ENCODE measurements around the gene SORBS1.

The SORBS1 gene

DNA sequence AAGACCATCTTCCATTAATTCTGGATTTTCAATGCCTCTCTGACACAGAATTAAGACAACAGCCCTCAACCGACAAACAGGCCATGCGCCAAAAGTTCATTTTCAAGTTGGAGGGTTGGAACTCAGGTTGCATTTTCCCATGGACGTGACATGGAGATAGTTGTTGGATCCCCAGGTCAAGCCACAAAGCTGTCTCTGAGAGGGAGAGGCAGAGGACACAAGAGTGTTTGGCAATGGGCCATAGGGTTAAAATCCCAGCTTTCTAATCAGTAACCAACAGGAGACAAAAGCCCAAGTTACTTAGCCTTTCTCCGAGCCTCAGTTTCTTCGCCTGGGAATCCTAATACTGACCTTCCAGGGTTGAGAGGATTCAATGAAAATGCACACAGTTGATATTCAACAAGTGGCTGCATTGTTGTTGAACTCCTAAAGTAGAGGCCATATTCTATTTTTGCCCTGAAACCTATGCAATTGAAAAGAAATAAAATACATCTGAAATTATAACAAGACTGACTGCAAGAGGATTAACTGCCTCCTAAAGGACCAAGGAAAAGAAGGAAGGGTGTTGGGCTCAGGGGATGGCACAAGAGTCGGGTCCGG, 44.3 kb downstream of the SORBS1 start:
- DNase-seq (ENCODE audit: low read depth in 2 of 2) = no peak

DNA sequence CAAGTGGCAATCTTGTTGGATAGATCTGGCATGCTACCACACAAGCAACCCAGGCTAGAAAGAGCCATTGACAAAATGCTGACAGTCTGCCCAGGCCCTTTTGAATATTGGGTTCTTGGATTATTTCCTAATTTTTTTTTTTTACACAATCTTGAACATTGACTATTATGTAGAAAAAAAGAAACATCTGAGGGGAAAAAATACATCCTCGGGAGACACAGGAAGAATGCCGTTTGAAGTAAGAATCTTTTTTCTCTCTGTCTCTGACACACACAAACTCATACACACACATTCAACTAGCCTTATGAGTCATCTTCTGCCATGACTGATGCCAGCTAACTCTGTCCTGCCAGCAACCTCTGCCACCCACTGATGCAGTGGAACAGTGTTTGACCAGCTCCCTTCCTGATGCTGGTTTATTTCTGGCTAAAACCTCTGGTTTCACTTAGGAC, 47.2 kb downstream of the SORBS1 start:
- DNase-seq (ENCODE audit: low read depth in 2 of 2) = no peak

DNA sequence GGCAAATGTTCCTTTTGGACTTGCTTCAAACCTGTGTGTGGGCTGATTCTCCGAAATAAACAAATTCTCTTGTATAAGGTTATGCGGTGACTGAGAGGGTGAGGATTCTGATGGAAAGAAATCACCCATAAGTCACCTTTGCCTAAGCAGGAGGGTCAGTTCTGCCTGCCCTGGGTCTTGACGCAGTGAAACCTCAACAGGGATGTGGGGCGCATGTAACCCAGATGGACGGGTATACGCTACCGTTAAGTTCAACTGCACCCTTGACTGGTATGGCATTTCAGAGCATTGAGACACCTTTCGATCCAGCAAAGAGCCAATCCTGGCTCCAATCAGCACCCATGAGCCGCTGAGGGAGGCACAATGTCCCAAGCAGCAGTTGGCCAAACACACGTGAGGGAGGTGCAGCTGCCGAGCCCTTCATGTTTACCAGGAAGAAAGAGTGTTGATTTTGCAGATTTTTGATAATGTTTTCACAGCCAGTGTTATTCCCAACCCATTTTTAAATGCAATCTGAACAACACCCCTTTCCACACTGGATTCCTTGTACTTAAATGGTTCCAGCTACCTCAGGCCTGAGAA, 48.1 kb downstream of the SORBS1 start:
- no peak for DNase-seq (ENCODE audit: low read depth in 2 of 2)

DNA sequence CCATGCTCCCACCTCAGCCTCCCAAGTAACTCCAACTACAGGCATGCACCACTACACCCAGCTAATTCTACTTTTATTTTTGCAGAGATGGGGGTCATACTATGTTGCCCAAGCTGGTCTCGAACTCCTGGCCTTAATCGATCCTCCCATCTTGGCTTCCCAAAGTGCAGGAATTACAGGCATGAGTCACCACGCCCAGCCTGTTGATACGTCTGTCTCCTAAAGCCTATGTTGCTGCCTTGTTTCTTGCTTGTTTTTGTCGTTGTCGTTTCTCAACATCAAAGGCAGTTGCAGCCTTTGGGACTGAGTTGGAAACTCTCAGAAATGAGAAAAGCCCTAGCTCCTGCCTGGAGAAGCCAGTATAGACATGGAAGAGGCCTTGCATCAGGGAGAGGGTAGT, 49.9 kb downstream of the SORBS1 start:
- DNase-seq (ENCODE audit: low read depth in 2 of 2) = no peak

DNA sequence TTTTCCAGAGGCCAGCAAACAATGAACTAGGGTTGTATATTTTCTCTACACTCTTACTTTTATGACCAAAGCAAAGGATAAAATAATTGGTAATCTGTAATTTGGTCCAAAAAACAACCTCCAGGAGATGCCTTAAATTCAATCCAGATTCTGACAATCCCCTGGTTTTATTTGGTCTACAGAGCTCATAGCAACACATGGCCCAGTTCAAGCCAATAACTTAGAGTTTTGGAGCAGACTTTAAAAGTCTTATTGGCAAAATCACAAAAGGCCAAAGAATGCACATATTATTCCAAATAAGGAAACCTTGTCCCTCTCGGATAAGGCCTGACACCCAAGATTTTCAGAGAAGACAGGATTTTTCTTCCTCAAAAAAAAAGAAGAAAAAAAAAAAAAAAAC, 51.9 kb downstream of the SORBS1 start:
- DNase-seq (ENCODE audit: low read depth in 2 of 2) = no peak

DNA sequence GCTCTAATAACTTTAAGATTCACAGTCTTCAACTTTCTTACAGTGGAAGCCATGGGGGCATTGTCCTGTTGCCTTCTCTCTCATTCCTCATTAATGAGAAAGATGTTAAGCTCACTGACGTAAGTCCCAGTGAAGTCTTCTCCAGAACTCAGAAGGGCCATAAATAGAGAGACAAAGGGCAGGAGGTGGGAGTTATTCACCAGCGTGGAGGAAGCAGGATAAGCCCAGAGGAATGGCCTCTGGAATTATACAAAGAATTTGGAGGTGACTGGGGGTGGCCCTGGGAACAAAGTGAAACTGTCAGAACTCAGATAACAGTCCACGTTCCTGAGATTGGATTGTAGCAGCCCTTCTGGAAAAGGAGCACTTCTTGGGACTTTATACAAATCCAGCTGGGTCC, 52.4 kb downstream of the SORBS1 start:
- no peak for DNase-seq (ENCODE audit: low read depth in 2 of 2)

DNA sequence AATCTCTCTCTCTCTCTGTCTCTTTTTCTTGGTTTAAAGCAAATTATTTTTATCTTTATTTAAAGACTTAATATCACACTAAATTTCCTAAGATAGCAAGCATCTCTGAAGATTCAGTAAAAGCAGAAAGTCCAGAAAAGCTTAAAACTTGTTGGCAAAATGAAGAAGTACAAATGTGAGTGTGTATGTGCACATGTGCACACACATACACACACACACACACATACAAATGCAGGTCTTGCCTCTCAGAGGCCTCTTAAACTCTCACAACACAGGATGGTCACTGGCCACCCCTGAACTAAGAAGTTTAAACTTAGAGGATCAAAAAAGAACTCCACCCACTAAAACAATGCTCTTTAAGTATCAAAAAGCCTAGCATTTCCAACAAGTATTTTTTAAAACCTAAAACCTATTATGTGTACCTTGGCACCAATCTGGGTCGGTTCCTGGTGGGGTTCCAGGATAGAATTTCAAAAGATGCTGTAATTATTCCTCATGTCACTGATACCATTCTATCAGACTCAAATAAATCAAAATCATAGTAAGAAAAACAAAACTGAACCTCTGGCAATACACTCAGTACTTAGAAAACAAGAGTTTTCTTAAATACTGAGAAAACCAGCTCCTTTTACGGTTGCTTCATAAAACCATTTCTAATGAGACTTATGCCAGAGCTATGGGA, 55.0 kb downstream of the SORBS1 start:
- no peak for DNase-seq (ENCODE audit: low read depth in 2 of 2)

DNA sequence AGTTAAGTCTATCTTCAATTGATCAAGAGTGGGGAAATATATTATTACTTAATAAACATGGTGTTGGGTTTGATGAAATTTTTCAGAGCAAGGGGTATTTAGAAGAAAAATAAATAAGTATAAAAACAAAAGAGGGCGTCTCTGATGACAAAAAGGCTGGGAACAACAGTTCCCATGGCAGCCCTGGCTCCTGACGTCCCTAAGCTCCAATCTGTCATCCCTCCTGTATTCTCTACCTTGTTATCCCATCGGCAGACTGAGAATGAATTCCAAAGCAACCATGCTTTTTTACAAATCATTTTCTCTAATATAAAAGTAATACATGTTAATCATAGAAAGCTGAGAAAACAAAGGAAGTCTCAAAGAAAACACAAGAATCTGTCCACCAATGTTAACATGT, 55.5 kb downstream of the SORBS1 start:
- no peak for DNase-seq (ENCODE audit: low read depth in 2 of 2)

DNA sequence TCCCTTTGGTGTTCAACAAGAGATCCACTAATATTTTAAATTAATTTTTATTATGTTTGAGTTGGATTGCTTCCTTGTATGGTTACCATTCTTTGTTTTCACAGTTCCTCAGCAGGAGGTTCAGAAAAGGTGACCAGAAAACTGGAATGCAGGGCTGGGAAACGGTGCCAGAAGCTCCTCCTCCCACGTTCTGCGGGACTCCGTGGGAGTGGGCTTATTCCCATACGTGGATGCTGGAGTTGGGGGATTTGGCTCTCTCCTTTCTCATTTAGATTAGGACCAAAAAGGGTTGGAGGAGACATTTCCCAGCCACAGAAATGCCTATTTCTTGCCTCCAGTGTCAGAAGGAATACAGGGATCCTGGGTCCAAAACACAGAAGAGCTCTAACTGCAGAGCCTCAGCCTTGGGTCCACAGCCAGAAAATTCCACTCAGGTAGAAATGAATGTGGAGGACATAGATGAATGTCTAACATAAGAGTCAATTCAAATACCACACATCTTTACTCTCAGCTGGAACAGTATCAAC, 56.0 kb downstream of the SORBS1 start:
- no peak for DNase-seq (ENCODE audit: low read depth in 2 of 2)

DNA sequence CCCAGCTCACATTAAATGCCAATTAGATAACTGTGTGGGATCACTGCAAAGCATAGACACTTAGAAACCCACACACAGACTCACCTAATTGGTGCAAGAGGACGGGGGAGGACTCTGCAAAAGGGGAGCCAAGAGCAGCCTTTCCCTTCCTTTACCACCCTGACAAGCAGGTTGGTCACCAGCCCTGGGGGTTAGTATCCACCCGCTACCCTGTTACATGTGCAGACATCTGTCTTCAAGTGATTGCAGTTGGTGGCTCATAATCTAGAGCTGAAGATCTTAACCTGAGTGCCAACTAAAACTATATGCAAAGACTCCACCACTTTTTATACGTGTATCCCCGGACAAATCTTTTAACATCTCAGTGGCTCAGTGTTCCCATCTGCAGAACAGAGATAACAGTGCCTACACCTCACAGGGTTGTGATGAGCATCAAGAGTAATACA, 56.9 kb downstream of the SORBS1 start:
- no peak for DNase-seq (ENCODE audit: low read depth in 2 of 2)

DNA sequence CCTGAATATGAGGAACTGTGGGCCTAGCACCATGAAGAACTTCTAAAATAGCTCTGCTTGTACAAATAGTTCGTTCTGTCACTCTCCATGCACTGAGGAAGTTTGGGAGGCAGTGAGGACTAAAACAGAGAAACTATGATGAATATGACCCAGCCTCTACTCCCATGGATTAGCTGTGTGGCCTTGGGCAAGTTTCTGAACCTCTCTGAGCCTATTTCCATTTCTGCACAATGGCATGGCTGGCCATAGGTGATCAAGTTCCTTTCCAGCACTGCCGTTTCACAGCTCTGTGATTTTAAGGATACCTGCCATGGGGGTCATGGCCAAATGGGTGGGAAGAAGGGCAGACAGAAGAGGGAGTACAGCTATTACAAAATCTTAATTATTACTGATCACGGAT, 57.6 kb downstream of the SORBS1 start:
- no peak for DNase-seq (ENCODE audit: low read depth in 2 of 2)

DNA sequence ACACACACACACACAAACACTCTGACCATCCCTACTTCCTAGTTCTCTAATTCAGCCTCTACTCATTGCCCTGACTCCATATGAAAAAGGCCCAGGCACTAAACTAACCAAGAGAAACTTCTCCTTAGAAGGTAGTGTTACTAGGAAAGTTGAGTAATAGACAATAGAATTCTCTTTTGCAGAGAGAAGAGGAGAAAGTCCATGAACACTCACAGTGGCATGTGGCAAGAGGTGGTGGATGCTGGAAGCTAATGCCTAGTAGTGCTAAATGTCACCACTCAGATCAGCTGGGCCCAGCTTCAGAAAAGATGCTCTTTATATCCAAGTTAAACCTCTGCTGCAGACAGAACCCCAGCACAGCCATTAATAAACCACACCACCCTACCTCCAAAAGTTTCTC, 58.2 kb downstream of the SORBS1 start:
- no peak for DNase-seq (ENCODE audit: low read depth in 2 of 2)

DNA sequence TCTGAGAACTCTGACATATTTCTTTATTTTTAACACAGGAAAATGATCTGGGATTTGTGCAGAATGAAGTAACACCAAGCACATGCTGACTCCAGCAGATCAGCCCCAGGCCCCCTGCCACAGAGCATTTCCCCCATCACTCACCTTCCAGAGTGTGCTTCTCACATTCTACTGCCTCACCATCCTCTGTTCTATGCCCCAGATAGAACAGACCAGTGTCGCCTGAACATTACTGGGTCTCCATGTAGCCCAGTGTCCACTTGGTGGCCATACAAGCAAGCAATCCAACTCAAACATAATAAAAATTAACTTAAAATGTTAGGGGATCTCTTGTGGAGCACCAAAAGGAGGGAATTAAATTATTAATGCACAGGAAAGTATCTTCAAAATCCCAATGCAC, 58.8 kb downstream of the SORBS1 start:
- no peak for DNase-seq (ENCODE audit: low read depth in 2 of 2)

DNA sequence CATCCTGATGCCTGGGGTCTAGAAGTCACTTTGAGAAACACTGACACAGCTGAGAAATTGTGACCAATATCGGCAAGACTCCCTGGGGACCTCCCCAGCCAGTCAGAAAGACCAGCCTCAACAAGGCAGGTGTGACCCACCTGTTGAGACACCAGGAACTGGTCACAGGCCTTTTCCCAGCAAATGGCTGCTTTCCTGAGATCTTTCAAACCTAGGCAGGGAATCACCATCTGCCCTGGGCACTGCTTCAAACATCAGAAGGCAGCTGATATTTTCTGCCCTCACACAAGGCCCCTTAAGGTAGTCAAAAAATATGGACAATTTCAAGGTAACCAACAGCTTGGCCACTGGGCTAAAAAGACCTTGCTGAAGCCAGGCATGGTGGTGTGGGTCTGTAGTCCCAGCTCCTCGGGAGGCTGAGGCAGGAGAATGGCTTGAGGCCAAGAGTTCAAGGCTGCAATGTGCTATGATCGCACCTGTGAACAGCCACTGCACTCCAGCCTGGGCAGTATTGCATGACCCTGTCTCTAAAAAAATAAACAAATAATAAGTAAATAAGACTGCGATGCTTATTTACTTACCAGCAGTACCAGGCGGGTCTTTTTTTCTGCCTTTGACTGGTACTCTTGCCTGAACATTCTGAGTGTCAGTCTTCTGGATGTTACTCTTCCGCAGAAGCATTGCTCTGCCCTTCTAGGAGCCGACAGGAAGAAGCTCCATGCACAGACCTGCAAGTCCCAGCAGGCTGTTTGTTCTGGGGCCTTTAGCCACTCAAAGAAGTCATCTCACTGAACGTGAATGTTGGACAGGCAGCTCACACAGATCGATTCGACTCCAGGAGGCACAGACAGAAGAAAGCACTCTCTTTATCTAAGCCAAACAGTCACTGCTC, 59.7 kb downstream of the SORBS1 start:
- no peak for DNase-seq (ENCODE audit: low read depth in 2 of 2)

DNA sequence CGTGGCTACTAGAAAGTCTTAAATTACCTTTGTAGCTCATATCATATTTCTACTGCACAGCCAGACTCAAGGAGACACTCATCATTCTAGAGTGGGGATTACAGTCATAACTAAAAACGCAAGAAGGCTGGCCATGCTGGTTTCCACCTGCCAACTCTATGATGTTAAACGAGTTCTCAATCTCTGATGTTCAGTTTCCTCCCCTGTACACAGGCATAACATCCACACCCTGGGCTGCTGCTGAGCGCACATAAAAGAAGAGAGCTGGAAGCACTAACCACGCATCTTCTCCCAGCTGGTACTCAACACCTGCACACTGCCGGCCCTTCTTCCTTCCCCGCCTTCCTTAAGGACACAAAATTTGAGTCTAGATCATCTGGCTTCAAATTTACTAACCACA, 60.5 kb downstream of the SORBS1 start:
- DNase-seq (ENCODE audit: low read depth in 2 of 2) = no peak

DNA sequence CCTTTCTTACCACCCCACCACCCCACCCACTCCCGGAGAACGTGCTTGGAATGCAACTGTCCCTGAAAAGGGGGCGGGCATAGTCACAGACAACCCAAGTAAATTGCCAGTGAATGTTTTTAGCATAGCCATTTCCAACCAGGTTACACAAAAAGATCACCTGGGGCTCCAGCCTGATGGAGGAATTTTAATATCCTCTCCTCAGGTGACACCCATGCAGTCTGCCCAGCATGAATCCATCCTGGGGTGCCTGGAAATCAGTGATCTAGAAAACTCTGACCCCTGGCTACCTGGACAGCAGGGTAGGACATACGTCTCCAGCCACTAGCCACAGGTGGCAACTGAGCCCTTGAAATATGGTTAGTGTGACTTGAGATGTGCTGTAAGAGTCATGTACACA, 61.1 kb downstream of the SORBS1 start:
- no peak for DNase-seq (ENCODE audit: low read depth in 2 of 2)

DNA sequence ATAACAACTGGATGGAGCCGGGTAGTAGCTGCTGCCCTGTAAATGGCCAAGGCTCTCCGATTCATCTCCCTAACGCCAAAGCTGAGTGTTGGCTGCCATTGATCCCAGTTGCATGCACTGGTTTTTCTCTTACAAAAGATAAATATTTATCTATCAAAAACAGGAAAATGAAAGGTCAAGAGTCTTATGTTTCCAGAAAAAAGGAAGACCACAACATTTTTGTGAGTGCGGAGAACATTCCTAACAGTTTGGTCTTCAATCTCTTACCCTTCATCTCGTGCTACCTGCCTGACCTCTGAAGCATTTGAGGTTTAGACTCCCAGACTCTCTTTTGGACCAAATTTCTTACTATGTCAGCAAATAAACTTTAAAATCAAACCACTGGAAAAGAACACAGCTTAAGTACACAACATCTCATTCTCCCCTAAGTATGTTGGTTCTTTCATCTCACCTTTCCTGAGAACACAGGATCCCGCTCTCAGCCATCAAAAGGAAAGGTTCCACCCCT, 61.6 kb downstream of the SORBS1 start:
- DNase-seq (ENCODE audit: low read depth in 2 of 2) = no peak

DNA sequence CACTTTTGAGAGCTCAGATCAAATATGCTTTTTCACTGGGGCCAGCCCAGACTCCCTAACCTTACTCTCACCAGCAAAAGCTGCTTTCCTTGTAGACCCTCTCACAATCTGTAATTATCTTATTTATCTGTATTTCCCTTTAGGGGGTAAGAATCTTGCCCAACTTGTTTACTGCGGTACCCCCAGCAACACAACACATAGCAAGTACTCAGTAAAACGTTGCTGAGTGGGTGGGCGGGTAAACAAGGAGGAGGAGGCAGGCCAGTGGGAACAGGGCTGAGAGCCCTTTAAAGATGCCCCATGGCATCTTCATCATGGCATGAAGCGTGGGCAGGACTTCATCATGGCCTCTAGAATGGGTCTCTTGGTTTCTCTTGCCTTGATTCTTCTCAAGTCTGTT, 64.2 kb downstream of the SORBS1 start:
- DNase-seq (ENCODE audit: low read depth in 2 of 2) = no peak

DNA sequence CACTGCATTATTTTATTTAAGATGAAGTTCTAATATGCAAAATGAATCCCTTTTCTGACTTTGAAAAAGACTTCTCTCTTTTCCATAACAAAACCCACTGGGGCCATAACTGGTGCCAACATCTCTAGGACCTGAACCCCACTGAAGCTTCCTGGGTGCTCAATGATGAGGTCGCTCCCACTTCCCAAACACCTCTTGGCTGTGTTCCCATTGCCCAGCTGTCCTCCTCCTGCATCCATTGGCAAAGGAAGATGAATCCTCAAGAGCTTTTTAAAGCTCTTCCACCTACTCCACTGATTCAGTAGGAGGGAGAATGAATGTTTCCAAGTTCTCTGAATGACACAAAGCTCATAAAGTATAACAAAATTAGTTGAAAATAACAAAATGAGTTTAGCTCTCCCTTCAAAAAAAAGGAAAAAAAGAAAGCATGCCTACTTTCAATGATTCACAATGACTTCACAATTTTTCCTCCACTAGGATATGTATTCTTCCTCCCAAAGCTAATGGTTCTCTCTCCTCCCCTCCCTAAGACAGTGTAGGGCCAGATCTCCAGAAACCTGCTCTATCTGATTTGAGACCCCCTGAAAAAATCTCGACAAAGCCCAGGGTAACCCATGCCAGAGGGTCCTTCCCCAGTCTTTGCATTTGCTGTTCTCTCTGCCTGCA, 64.8 kb downstream of the SORBS1 start:
- DNase-seq (ENCODE audit: low read depth in 2 of 2) = no peak

DNA sequence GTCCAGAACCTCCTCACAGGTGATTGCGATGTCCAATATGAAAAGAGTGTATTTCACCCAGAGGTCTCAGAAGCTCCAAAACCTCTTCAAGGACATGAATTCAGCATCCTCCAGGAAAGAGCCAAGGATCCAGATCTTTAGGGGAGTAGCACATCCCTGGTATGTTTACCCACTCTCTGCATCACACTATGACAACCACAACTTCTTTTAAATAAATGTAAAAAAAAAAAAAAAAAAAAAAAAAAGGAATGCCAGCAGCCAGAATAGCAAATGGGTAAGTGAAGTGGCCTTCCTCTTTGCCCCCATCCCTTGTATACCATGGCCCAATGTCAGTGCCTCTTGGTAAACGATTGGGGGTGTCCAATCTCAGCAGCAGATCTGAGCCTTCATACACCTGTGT, 67.3 kb downstream of the SORBS1 start:
- DNase-seq (ENCODE audit: low read depth in 2 of 2) = no peak

DNA sequence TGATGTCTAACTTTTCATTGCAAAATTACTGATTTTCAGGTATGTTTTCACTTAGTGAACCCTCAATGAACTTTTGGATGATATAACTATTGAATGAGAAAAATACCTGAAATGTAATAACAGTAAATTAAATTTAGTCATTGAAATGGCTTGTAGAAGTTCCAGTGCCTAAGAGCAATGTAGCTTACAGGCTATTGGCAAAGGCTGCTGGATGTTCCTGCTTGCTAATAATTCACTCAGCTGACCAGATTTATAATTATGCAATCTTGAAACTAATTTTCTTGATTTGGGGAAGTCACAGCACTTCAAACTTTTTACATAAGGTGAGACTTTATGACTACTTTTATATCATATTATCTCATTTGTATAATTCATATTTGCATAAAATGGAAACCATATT, 73.2 kb downstream of the SORBS1 start:
- no peak for DNase-seq (ENCODE audit: low read depth in 2 of 2)
